Natural killer cell treated with Interleukin-12 subunit alpha and Interleukin-12 subunit beta and Interleukin-15 and Interleukin-18, amount 100 ng/mL, for 72 hours (primary cell): ENCODE measurements around the gene ANKRD60. TPM values are rescaled to one million over a fixed set of nuclear protein-coding genes. Genes with fewer than 3 reads are reported as not detected.

Source experiments
- ATAC-seq, 2 donors: fragments of 150-1000 bp; cut with Tn5 transposase in 1 of 2; sonication (Bioruptor Pico), chemical (Tn5 transposase) in 1 of 2; 2 replicates each; pipeline ENCODE4 v1.10.0; 2021
- DNase-seq: peaks from one replicate; pipeline ENCODE4 v3.0.0; 2022; ENCODE audit warnings: low spot score
- H3K27ac Mint-ChIP-seq, 2 donors: 1 replicate in 1 of 2; 2 replicates in 1 of 2; pipeline ENCODE4 v1.8.0; 2022; ENCODE audit warnings: mixed read lengths in 2 of 2, mild to moderate bottlenecking in 1 of 2, moderate library complexity in 1 of 2
- H3K27me3 Mint-ChIP-seq, 2 donors: 1 replicate in 1 of 2; 2 replicates in 1 of 2; pipeline ENCODE4 v1.8.0; 2022; ENCODE audit warnings: mixed read lengths in 2 of 2
- H3K36me3 Mint-ChIP-seq: one replicate; pipeline ENCODE4 v1.8.0; 2022; ENCODE audit warnings: mixed read lengths
- H3K4me1 Mint-ChIP-seq, 2 donors: 1 replicate in 1 of 2; 2 replicates in 1 of 2; pipeline ENCODE4 v1.8.0; 2022; ENCODE audit warnings: low read depth in 2 of 2, mixed read lengths in 2 of 2, mild to moderate bottlenecking in 1 of 2
- H3K4me3 Mint-ChIP-seq: one replicate; pipeline ENCODE4 v1.8.0; 2022; ENCODE audit warnings: mixed read lengths
- H3K9me3 Mint-ChIP-seq: 2 replicates; pipeline ENCODE4 v1.8.0; 2022; ENCODE audit warnings: mixed read lengths
- total RNA-seq, 2 donors: library from RNA; stranded (reverse); gene quantifications; one replicate each; pipeline ENCODE4 v1.2.3, GENCODE V29; 2022

ANKRD60 gene
- total RNA-seq, 2 donors from 2014 or later = not detected

GRCh38 chr20:58184063-58184462 is 44.4 kb downstream of the ANKRD60 start:
- DNase-seq = no peak
- Mint-ChIP-seq H3K27ac (no peak overlapping the region), H3K27me3 (peaks cover 15 to 33% of the 10 kb centered on the region in 2 donors), H3K4me3 (no peak overlapping the region), H3K36me3 (no peaks in the 10 kb centered on the region), H3K4me1 (peaks cover 4 to 5% of the 10 kb centered on the region in 2 donors), H3K9me3 (no peaks in the 10 kb centered on the region)
- no peak for ATAC-seq

GRCh38 chr20:58182521-58183140 is 45.8 kb downstream of the ANKRD60 start:
- H3K4me1 Mint-ChIP-seq = peaks cover 4 to 5% of the 10 kb centered on the region in 2 donors
- H3K27me3 Mint-ChIP-seq = peaks cover 20 to 23% of the 10 kb centered on the region in 2 donors
- no peaks in the 10 kb centered on the region for H3K9me3 Mint-ChIP-seq
- no peak for ATAC-seq
- DNase-seq = no peak
- H3K4me3 Mint-ChIP-seq = no peak overlapping the region
- H3K36me3 Mint-ChIP-seq = no peaks in the 10 kb centered on the region
- H3K27ac Mint-ChIP-seq = no peak overlapping the region

- Mint-ChIP-seq H3K4me1 (peaks cover 4 to 6% of the 10 kb centered on the region in 2 donors), H3K36me3 (no peaks in the 10 kb centered on the region), H3K27me3 (peaks cover 14 to 18% of the 10 kb centered on the region in 2 donors), H3K4me3 (peak overlapping the region; percentile 52), H3K9me3 (no peaks in the 10 kb centered on the region), H3K27ac (no peak overlapping the region)
- DNase-seq = no peak
- ATAC-seq = peak; percentile 79 to 81
These were observed 48.9 kb downstream of the ANKRD60 start for GRCh38 chr20:58179432-58180099.

GRCh38 chr20:58179083-58179431 is 49.4 kb downstream of the ANKRD60 start:
- Mint-ChIP-seq H3K27ac (no peak overlapping the region), H3K4me3 (peak overlapping the region; percentile 52), H3K27me3 (peaks cover 14 to 18% of the 10 kb centered on the region in 2 donors), H3K4me1 (peaks cover 4 to 9% of the 10 kb centered on the region in 2 donors), H3K9me3 (no peaks in the 10 kb centered on the region), H3K36me3 (no peaks in the 10 kb centered on the region)
- peak in 1 of 2 donors; percentile 2 for ATAC-seq
- no peak for DNase-seq

- no peak overlapping the region for H3K27ac Mint-ChIP-seq
- H3K4me1 Mint-ChIP-seq = peaks cover 4 to 11% of the 10 kb centered on the region in 2 donors
- no peaks in the 10 kb centered on the region for H3K36me3 Mint-ChIP-seq
- H3K9me3 Mint-ChIP-seq = no peaks in the 10 kb centered on the region
- H3K27me3 Mint-ChIP-seq = peaks cover 8 to 15% of the 10 kb centered on the region in 2 donors
- DNase-seq = no peak
- no peak for ATAC-seq
- H3K4me3 Mint-ChIP-seq = no peak overlapping the region
These were observed 50.7 kb downstream of the ANKRD60 start for GRCh38 chr20:58177799-58178198.

GRCh38 chr20:58175836-58176235 is 52.6 kb downstream of the ANKRD60 start:
- no peak overlapping the region for H3K27ac Mint-ChIP-seq
- peaks cover 4 to 11% of the 10 kb centered on the region in 2 donors for H3K4me1 Mint-ChIP-seq
- peaks cover 0 to 10% of the 10 kb centered on the region in 2 donors for H3K27me3 Mint-ChIP-seq

GRCh38 chr20:58175425-58175824 is 53.0 kb downstream of the ANKRD60 start:
- peaks cover 4 to 11% of the 10 kb centered on the region in 2 donors for H3K4me1 Mint-ChIP-seq
- DNase-seq = no peak
- no peak overlapping the region for H3K27ac Mint-ChIP-seq
- no peak for ATAC-seq
- no peak overlapping the region for H3K4me3 Mint-ChIP-seq
- H3K27me3 Mint-ChIP-seq = peaks cover 0 to 8% of the 10 kb centered on the region in 2 donors
- no peaks in the 10 kb centered on the region for H3K9me3 Mint-ChIP-seq
- no peaks in the 10 kb centered on the region for H3K36me3 Mint-ChIP-seq

More at GRCh38 chr20:58175836-58176235, 52.6 kb downstream of the ANKRD60 start:
- no peaks in the 10 kb centered on the region for H3K36me3 Mint-ChIP-seq
- H3K9me3 Mint-ChIP-seq = no peaks in the 10 kb centered on the region
- H3K4me3 Mint-ChIP-seq = no peak overlapping the region
- DNase-seq (no peak), ATAC-seq (peak in 1 of 2 donors; percentile 10)

- Mint-ChIP-seq H3K27ac (no peak overlapping the region), H3K4me1 (peaks cover 4 to 10% of the 10 kb centered on the region in 2 donors), H3K36me3 (no peaks in the 10 kb centered on the region), H3K27me3 (peaks cover 0 to 6% of the 10 kb centered on the region in 2 donors), H3K9me3 (no peaks in the 10 kb centered on the region), H3K4me3 (no peak overlapping the region)
- DNase-seq (no peak), ATAC-seq (no peak)
These were observed 53.7 kb downstream of the ANKRD60 start for GRCh38 chr20:58174708-58175280.

GRCh38 chr20:58173930-58174707 is 54.3 kb downstream of the ANKRD60 start:
- H3K4me3 Mint-ChIP-seq = no peak overlapping the region
- ATAC-seq = no peak

GRCh38 chr20:58173091-58173490 is 55.4 kb downstream of the ANKRD60 start:
- no peak overlapping the region for H3K27ac Mint-ChIP-seq

More at GRCh38 chr20:58173930-58174707, 54.3 kb downstream of the ANKRD60 start:
- Mint-ChIP-seq H3K9me3 (no peaks in the 10 kb centered on the region), H3K27ac (no peak overlapping the region), H3K27me3 (peaks cover 0 to 6% of the 10 kb centered on the region in 2 donors), H3K36me3 (no peaks in the 10 kb centered on the region), H3K4me1 (peaks cover under 1 to 6% of the 10 kb centered on the region in 2 donors)
- DNase-seq = no peak

GRCh38 chr20:58171796-58172425 is 56.5 kb downstream of the ANKRD60 start:
- Mint-ChIP-seq H3K4me3 (no peak overlapping the region), H3K4me1 (peaks cover 0 to 6% of the 10 kb centered on the region in 2 donors), H3K36me3 (no peaks in the 10 kb centered on the region), H3K9me3 (no peaks in the 10 kb centered on the region), H3K27me3 (peaks cover 0 to 2% of the 10 kb centered on the region in 2 donors), H3K27ac (no peak overlapping the region)
- no peak for ATAC-seq
- DNase-seq = no peak

More at GRCh38 chr20:58173091-58173490, 55.4 kb downstream of the ANKRD60 start:
- Mint-ChIP-seq H3K36me3 (no peaks in the 10 kb centered on the region), H3K27me3 (peaks cover 0 to 4% of the 10 kb centered on the region in 2 donors), H3K4me1 (peaks cover 0 to 6% of the 10 kb centered on the region in 2 donors), H3K4me3 (no peak overlapping the region), H3K9me3 (no peaks in the 10 kb centered on the region)
- no peak for DNase-seq
- no peak for ATAC-seq

GRCh38 chr20:58169450-58169849 is 59.0 kb downstream of the ANKRD60 start:
- no peaks in the 10 kb centered on the region for H3K9me3 Mint-ChIP-seq
- H3K27ac Mint-ChIP-seq = no peak overlapping the region
- H3K4me1 Mint-ChIP-seq = peaks cover 0 to 4% of the 10 kb centered on the region in 2 donors
- peaks cover 5 to 8% of the 10 kb centered on the region in 2 donors for H3K27me3 Mint-ChIP-seq
- H3K36me3 Mint-ChIP-seq = no peaks in the 10 kb centered on the region
- no peak overlapping the region for H3K4me3 Mint-ChIP-seq
- DNase-seq (no peak), ATAC-seq (no peak)

GRCh38 chr20:58168843-58169242 is 59.6 kb downstream of the ANKRD60 start:
- no peaks in the 10 kb centered on the region for H3K36me3 Mint-ChIP-seq
- peaks cover 8 to 14% of the 10 kb centered on the region in 2 donors for H3K27me3 Mint-ChIP-seq
- no peak overlapping the region for H3K27ac Mint-ChIP-seq
- H3K4me1 Mint-ChIP-seq = no peaks in the 10 kb centered on the region
- DNase-seq (no peak), ATAC-seq (peak; percentile 25 to 48)
- H3K4me3 Mint-ChIP-seq = no peak overlapping the region
- H3K9me3 Mint-ChIP-seq = no peaks in the 10 kb centered on the region
